D721Med (cell line): ENCODE data around the gene TEX19.
"Not testable (repeated sequence)": the region's sequence is repeated elsewhere in the genome, so short reads cannot be mapped to it uniquely, and the experiment has no call there.

Experiments
- DNase-seq: peaks from one replicate; pipeline ENCODE4 v3.0.0; 2011; ENCODE audit warnings: low spot score; ENCODE audit not compliant: insufficient read length
- FAIRE-seq: peaks from 2 replicates; lab custom pipeline; 2011; peaks lifted over from hg19 to GRCh38; lab: Jason Lieb, UNC
- TF ChIP-seq, protein P1 (sequence below): IDR thresholded peaks from 2 replicates; pipeline ENCODE4 v1.5.1; 2012; ENCODE audit warnings: mild to moderate bottlenecking, control low read depth; ENCODE audit not compliant: insufficient read depth; ENCODE audit errors: missing control alignments

The TEX19 gene

DNA sequence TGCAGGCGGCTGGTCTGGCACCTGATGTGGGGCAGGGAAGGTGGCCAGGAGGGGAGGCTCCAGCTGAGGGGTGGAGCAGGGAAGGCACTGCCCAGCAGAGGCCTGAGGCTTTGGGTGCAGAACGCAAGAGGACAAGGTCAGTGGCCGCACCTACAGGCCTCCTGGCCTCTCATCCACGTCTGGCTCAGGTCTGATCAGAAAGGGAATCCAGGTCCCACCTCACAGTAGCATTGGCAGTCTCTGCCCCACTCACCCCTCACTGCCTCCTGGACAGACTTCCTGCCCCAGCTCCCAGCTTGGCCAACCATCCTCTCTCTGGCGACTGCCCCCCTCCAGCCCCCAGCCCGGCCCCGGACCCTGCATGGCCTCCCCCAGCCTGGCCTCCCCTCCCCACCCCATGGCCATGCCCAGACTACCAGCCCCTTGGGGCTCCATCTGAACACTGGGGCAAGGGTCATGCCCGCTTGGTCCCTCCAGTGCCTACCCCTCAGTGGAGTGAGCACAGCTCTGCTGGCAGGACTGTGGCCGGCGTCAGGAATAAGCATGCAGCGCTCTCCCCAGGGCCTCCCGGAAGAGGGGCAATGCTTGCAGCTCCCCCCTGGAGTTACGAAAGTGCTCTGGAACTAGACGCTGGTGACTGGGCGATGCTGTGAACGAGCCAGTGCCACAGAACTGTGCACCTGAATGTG is 17.1 kb downstream of the TEX19 start:
- TF ChIP-seq, protein P1, sequence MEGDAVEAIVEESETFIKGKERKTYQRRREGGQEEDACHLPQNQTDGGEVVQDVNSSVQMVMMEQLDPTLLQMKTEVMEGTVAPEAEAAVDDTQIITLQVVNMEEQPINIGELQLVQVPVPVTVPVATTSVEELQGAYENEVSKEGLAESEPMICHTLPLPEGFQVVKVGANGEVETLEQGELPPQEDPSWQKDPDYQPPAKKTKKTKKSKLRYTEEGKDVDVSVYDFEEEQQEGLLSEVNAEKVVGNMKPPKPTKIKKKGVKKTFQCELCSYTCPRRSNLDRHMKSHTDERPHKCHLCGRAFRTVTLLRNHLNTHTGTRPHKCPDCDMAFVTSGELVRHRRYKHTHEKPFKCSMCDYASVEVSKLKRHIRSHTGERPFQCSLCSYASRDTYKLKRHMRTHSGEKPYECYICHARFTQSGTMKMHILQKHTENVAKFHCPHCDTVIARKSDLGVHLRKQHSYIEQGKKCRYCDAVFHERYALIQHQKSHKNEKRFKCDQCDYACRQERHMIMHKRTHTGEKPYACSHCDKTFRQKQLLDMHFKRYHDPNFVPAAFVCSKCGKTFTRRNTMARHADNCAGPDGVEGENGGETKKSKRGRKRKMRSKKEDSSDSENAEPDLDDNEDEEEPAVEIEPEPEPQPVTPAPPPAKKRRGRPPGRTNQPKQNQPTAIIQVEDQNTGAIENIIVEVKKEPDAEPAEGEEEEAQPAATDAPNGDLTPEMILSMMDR = no peak
- DNase-seq (no peak), FAIRE-seq (no peak)

GRCh38 chr17:82377294-82377693 is 18.2 kb downstream of the TEX19 start:
- DNase-seq, FAIRE-seq: not testable (repeated sequence)

GRCh38 chr17:82377924-82378740 is 19.1 kb downstream of the TEX19 start:
- DNase-seq (no peak), FAIRE-seq (no peak)
- TF ChIP-seq, protein P1 = no peak

DNA sequence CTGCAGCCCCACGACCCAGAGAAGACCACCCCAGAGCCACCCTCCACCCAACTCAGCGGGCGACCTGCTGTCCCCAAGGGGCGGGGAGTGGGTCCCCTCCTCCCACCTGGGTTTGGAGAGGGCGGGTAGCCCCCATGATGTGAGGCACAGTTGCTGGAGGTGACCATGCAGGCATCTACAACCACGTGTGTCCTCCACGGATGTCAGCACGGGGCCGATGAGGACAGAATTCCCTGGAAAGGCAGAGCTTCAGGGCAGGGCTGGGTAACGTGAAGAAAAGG is 19.6 kb downstream of the TEX19 start:
- FAIRE-seq (no peak), DNase-seq (no peak)
- TF ChIP-seq, protein P1 = no peak

DNA sequence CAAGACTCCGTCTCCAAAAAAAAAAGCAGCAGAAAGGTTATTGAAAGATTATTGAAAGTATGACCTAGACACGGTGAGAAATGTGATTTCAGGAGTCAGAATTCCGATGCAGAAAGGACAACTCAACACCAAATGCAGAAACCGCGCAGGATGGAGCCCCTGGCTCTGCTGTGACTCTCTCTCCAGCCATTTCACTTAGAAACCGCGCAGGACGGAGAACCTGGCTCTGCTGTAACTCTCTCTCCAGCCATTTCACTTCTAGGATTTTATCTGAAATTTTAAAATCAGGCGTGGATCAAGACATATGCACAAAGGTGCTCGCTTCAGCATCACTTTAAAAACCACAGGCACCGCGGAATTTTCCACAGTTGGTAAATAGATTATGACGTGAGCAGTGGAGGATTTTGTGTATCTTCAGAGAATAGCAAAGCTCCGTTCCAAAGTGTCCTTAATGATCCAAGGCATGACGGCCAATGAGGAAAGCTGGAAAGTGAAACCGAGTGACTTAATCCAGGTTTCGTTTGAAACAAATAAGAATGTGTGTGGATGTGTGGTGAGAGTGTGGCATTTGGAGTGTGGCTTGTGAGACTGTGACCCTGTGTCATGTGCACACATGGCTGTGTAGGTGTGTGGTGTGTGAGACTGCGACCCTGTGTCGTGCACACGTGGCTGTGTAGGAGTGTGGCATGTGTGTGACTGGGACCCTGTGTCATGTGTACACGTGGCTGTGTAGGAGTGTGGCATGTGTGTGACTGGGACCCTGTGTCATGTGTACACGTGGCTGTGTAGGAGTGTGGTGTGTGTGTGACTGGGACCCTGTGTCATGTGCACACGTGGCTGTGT is 22.0 kb downstream of the TEX19 start:
- DNase-seq (no peak), FAIRE-seq (no peak)
- TF ChIP-seq, protein P1 = no peak

DNA sequence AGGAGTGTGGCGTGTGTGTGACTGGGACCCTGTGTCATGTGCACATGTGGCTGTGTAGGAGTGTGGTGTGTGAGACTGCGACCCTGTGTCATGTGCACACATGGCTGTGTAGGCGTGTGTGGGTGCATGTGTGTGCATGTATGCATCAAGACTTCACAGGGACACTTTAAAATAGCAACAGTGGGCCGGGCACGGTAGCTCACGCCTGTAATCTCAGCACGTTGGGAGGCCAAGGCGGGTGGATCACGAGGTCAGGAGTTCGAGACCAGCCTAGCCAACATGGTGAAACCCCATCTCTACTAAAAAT is 22.6 kb downstream of the TEX19 start:
- not testable (repeated sequence) for FAIRE-seq, DNase-seq

GRCh38 chr17:82382220-82382932 is 23.3 kb downstream of the TEX19 start:
- DNase-seq, FAIRE-seq: not testable (repeated sequence)

DNA sequence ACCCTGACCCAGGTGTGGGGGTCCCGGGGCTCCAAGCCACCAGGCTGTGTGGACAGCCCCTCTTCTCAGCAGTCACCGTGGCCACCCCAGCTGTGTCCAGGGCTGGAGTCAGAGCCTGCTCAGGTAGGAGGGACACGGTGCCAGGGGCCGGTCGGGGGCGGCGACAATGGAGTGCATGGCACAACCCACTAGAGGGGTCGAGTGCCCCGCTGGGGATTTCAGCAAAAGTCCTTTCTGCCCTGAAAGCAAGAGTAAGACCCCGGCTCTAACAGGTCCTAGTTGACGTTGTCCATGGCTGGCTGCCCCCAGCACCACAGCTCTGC is 23.8 kb downstream of the TEX19 start:
- DNase-seq (no peak), FAIRE-seq (no peak)
- TF ChIP-seq, protein P1 = no peak
